IMR-90 (cell line): ENCODE results near the gene RAPGEF2. TPM values are rescaled to one million over a fixed set of nuclear protein-coding genes. Genes with fewer than 3 reads are reported as not detected.

Experiments
- ATAC-seq: fragments of 200-7000 bp; cut with Tn5 transposase; 2 replicates; pipeline ENCODE4 v1.9.1; 2020; ENCODE audit warnings: low read depth, mild to moderate bottlenecking, moderate library complexity
- BruUV-seq: library from RNA; stranded (reverse); fragments of 400-500 nt; replicated peaks from 2 replicates; lab custom pipeline; 2021; lab: Mats Ljungman, UMichigan
- CTCF ChIA-PET: fragments of 300-600 bp; formaldehyde crosslinking; extraction: SDS; loops from one replicate; lab custom pipeline; 2021; ENCODE audit warnings: antibody characterized with exemption; lab: Yijun Ruan, JAX
- POLR2A ChIA-PET: fragments of 300-600 bp; sonication (Branson Sonifier 250); formaldehyde crosslinking; loops from one replicate; lab custom pipeline; 2022; ENCODE audit warnings: antibody characterized with exemption; ENCODE audit not compliant: unreplicated experiment; lab: Charles Lee
- DNase-seq: peaks from one replicate; pipeline ENCODE4 v3.0.0; 2013
- H2AFZ ChIP-seq: replicated peaks from 2 replicates; pipeline ENCODE3; 2013; ENCODE audit warnings: low read length, mild to moderate bottlenecking; ENCODE audit not compliant: poor library complexity
- H2AK5ac ChIP-seq: 2 replicates; pipeline ENCODE4 v1.6.1; 2013; ENCODE audit warnings: low read depth, low read length, inconsistent platforms
- H2AK9ac ChIP-seq: replicated peaks from 2 replicates; pipeline ENCODE3; 2013; ENCODE audit warnings: mild to moderate bottlenecking, low read depth, low read length, moderate library complexity; ENCODE audit not compliant: poor library complexity
- H2BK120ac ChIP-seq: 2 replicates; pipeline ENCODE4 v1.6.1; 2013; ENCODE audit warnings: low read depth, low read length, inconsistent platforms
- H2BK15ac ChIP-seq: 3 replicates; pipeline ENCODE4 v1.6.1; 2013; ENCODE audit warnings: low read depth, low read length, inconsistent platforms
- H2BK20ac ChIP-seq: 2 replicates; pipeline ENCODE4 v1.6.1; 2013; ENCODE audit warnings: low read depth, mild to moderate bottlenecking, inconsistent platforms, low read length, moderate library complexity
- H2BK5ac ChIP-seq: 2 replicates; pipeline ENCODE4 v1.6.1; 2013; ENCODE audit warnings: mild to moderate bottlenecking, low read depth, low read length, inconsistent platforms; ENCODE audit not compliant: poor library complexity, severe bottlenecking
- H3K14ac ChIP-seq: replicated peaks from 2 replicates; pipeline ENCODE4 v1.6.1; 2013; ENCODE audit warnings: low read depth, low read length, inconsistent platforms
- H3K18ac ChIP-seq: 2 replicates; pipeline ENCODE4 v1.6.1; 2013; ENCODE audit warnings: low read depth, low read length, control low read depth
- H3K23ac ChIP-seq: 2 replicates; pipeline ENCODE4 v1.6.1; 2013; ENCODE audit warnings: low read depth, low read length, inconsistent platforms
- H3K27ac ChIP-seq: 2 replicates; pipeline ENCODE4 v1.5.1; 2013; ENCODE audit warnings: mild to moderate bottlenecking, control low read depth, low read length; ENCODE audit not compliant: insufficient read depth
- H3K27me3 ChIP-seq: 2 replicates; pipeline ENCODE4 v1.6.1; 2013; ENCODE audit warnings: low read length; ENCODE audit not compliant: control insufficient read depth, insufficient read depth
- H3K36me3 ChIP-seq: 2 replicates; pipeline ENCODE4 v1.6.1; 2013; ENCODE audit warnings: low read length, mixed read lengths; ENCODE audit not compliant: control insufficient read depth, insufficient read depth
- H3K4ac ChIP-seq: 2 replicates; pipeline ENCODE4 v1.6.1; 2013; ENCODE audit warnings: low read depth, low read length, inconsistent platforms
- H3K4me1 ChIP-seq: 2 replicates; pipeline ENCODE4 v1.6.1; 2013; ENCODE audit warnings: low read length, mixed read lengths; ENCODE audit not compliant: control insufficient read depth, insufficient read depth
- H3K4me2 ChIP-seq: 2 replicates; pipeline ENCODE4 v1.6.1; 2013; ENCODE audit warnings: low read depth, mild to moderate bottlenecking, control low read depth, low read length, moderate library complexity
- H3K4me3 ChIP-seq: 2 replicates; pipeline ENCODE4 v1.5.1; 2013; ENCODE audit warnings: low read depth, mild to moderate bottlenecking, control low read depth, low read length, moderate library complexity; ENCODE audit not compliant: insufficient read depth
- H3K56ac ChIP-seq: 2 replicates; pipeline ENCODE4 v1.6.1; 2013; ENCODE audit warnings: low read length, inconsistent platforms; ENCODE audit not compliant: insufficient read depth; ENCODE audit errors: extremely low read depth
- H3K79me1 ChIP-seq, 2 experiments: 2 replicates each; pipeline ENCODE4 v1.6.1; 2013; ENCODE audit warnings: low read length in 2 of 2, inconsistent platforms in 1 of 2, low read depth in 1 of 2
- H3K9ac ChIP-seq: 2 replicates; pipeline ENCODE4 v1.6.1; 2013; ENCODE audit warnings: low read depth, low read length, control low read depth
- H3K9me1 ChIP-seq: 2 replicates; pipeline ENCODE4 v1.6.1; 2013; ENCODE audit warnings: low read length, inconsistent platforms; ENCODE audit not compliant: insufficient read depth
- H3K9me3 ChIP-seq: 2 replicates; pipeline ENCODE4 v1.6.1; 2013; ENCODE audit warnings: low read length; ENCODE audit not compliant: control insufficient read depth, insufficient read depth
- H4K20me1 ChIP-seq: 2 replicates; pipeline ENCODE4 v1.6.1; 2013; ENCODE audit warnings: low read length, inconsistent platforms; ENCODE audit not compliant: insufficient read depth
- H4K5ac ChIP-seq: 2 replicates; pipeline ENCODE4 v1.6.1; 2013; ENCODE audit warnings: mild to moderate bottlenecking, low read depth, low read length, control low read depth
- H4K8ac ChIP-seq, 2 experiments: 2 replicates each; pipeline ENCODE4 v1.6.1; 2013; ENCODE audit warnings: low read depth in 2 of 2, low read length in 2 of 2, control low read depth in 1 of 2, inconsistent platforms in 1 of 2
- H4K91ac ChIP-seq: 2 replicates; pipeline ENCODE4 v1.6.1; 2013; ENCODE audit warnings: low read depth, low read length, inconsistent platforms; ENCODE audit not compliant: insufficient read depth
- CEBPB ChIP-seq: IDR thresholded peaks from 2 replicates; pipeline ENCODE4 v1.6.1; 2012; ENCODE audit warnings: low read depth, low read length, improper control_type of control experiment
- CTCF ChIP-seq: conservative IDR thresholded peaks from 2 replicates; pipeline ENCODE4 v1.5.1; 2012; ENCODE audit warnings: mild to moderate bottlenecking, low read depth, low read length, improper control_type of control experiment
- FOS ChIP-seq: fragments of 150-350 bp; IDR thresholded peaks from 2 replicates; pipeline ENCODE4 v1.6.1; 2016; ENCODE audit warnings: low read depth, low read length
- MAFK ChIP-seq: IDR thresholded peaks from 2 replicates; pipeline ENCODE4 v1.6.1; 2012; ENCODE audit warnings: low read depth, low read length, improper control_type of control experiment
- MXI1 ChIP-seq: IDR thresholded peaks from 2 replicates; pipeline ENCODE4 v1.6.1; 2012; ENCODE audit warnings: low read depth, mild to moderate bottlenecking, low read length, moderate library complexity, borderline replicate concordance
- WGBS, 2 experiments: methylation state at CpG; one replicate each; pipeline versions ENCODE4 v1.1.5 to v1.1.7; 2013; ENCODE audit warnings: missing lambda C conversion rate in 2 of 2; ENCODE audit not compliant: insufficient read length in 1 of 2; ENCODE audit errors: extremely low coverage in 2 of 2; 5-methylcytosine and 5-hydroxymethylcytosine counted together
- dilution Hi-C: fragments of 300-500 bp; cut with HindIII; formaldehyde crosslinking; loops from one replicate; pipeline ENCODE4 v1.14.3; 2018; ENCODE audit warnings: low sequenced_read_pairs; ENCODE audit not compliant: unreplicated experiment
- in situ Hi-C: fragments of 300-500 bp; cut with MboI; formaldehyde crosslinking; loops from 3 replicates; pipeline ENCODE4 v1.14.3; 2019; ENCODE audit warnings: low sequenced_read_pairs, inconsistent platforms, mixed read lengths
- intact Hi-C: fragments of 100-400 bp; cut with micrococcal nuclease; formaldehyde crosslinking; loops from 2 replicates; pipeline ENCODE4 v1.10.0; 2022
- polyA plus RNA-seq, 3 experiments: library from polyadenylated mRNA; depleted of rRNA; stranded (reverse); fragments of >200 nt; gene quantifications; 2 replicates each; pipeline ENCODE4 v1.2.3, GENCODE V29; 2012; ENCODE audit warnings: low replicate concordance in 1 of 3
- total RNA-seq: library from RNA; depleted of rRNA; stranded (reverse); fragments of >200 nt; gene quantifications from 2 replicates; pipeline ENCODE4 v1.2.3, GENCODE V29; 2012
- TF ChIP-seq, protein P1 (sequence below): fragments of 150-350 bp; IDR thresholded peaks from 2 replicates; pipeline ENCODE4 v1.6.1; 2016; ENCODE audit warnings: low read depth, mild to moderate bottlenecking, low read length, moderate library complexity, borderline replicate concordance

RAPGEF2 gene
- total and polyA plus RNA-seq, 2 of the 4 experiments (the other 2 are of a cell fraction) = 27.6 to 109 TPM

GRCh38 chr4:159097785-159098184 lies 5.1 kb upstream of the RAPGEF2 start:
- no TSS peak for BruUV-seq
- no peak for DNase-seq

More at GRCh38 chr4:159097785-159098184, 5.1 kb upstream of the RAPGEF2 start:
- no peaks in the 10 kb centered on the region for H3K36me3 ChIP-seq
- H3K27me3 ChIP-seq = peaks cover 14% of the 10 kb centered on the region
- no peak overlapping the region for H3K14ac ChIP-seq
- ATAC-seq = no peak
- H3K4me3 ChIP-seq = no peak overlapping the region
- no peak overlapping the region for H2BK5ac ChIP-seq
- no peaks in the 10 kb centered on the region for H3K9me3 ChIP-seq
- TF ChIP-seq FOS (no peak), MXI1 (no peak), MAFK (no peak), CTCF (no peak), CEBPB (no peak)
- TF ChIP-seq, protein P1, sequence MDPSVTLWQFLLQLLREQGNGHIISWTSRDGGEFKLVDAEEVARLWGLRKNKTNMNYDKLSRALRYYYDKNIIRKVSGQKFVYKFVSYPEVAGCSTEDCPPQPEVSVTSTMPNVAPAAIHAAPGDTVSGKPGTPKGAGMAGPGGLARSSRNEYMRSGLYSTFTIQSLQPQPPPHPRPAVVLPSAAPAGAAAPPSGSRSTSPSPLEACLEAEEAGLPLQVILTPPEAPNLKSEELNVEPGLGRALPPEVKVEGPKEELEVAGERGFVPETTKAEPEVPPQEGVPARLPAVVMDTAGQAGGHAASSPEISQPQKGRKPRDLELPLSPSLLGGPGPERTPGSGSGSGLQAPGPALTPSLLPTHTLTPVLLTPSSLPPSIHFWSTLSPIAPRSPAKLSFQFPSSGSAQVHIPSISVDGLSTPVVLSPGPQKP = no peak
- in situ Hi-C loops (no loop called here), intact Hi-C loops (no loop called here), dilution Hi-C loops (no loop called here)
- no peak overlapping the region for H4K5ac ChIP-seq
- no peak overlapping the region for H3K9ac ChIP-seq
- no peak overlapping the region for H3K4ac ChIP-seq
- H3K4me2 ChIP-seq = no peak overlapping the region
- no peak overlapping the region for H2BK120ac ChIP-seq
- no peak overlapping the region for H4K91ac ChIP-seq
- WGBS, 2 experiments = no CpG with 5 or more reads among the region's 1 CpG
- H2AK5ac ChIP-seq = no peak overlapping the region
- H2BK20ac ChIP-seq = no peak overlapping the region
- H4K20me1 ChIP-seq = no peaks in the 10 kb centered on the region
- H3K56ac ChIP-seq = no peak overlapping the region
- H3K27ac ChIP-seq = no peak overlapping the region
- no peak overlapping the region for H4K8ac ChIP-seq
- no peaks in the 10 kb centered on the region for H3K79me1 ChIP-seq
- H3K4me1 ChIP-seq = no peaks in the 10 kb centered on the region
- no peaks in the 10 kb centered on the region for H3K9me1 ChIP-seq
- ChIA-PET POLR2A (no interaction called here), CTCF (no interaction called here)
- no peak overlapping the region for H2BK15ac ChIP-seq
- H3K23ac ChIP-seq = no peak overlapping the region
- no peak overlapping the region for H2AK9ac ChIP-seq
- no peak overlapping the region for H3K18ac ChIP-seq
- no peak overlapping the region for H2AFZ ChIP-seq
